HG02798 (cell line): ENCODE measurements around the gene HDAC4.

Experiments
- ATAC-seq: cut with Tn5 transposase; IDR thresholded peaks from one replicate; pipeline ENCODE4 v1.9.1; 2021; ENCODE audit warnings: mild to moderate bottlenecking; ENCODE audit not compliant: unreplicated experiment, poor library complexity

HDAC4 gene

DNA sequence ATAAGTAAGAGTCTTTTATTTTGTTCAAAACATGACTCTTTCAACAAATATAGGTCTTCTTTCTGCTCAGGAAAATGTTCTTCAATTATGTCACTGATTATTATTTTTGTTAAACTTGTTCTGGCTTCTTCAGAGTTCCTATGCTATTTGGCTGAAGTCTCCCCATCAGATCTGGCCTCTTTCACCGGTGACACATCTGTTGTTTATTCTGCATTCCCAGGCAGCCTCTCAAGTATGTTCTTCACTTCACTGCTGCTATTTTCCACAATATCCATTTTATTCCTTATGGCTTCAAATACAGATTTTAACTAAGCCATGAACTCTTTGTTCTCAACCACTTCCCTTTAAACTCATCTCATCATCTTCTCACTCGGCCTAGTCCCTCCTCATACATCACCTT is 45.7 kb downstream of the HDAC4 start:
- ATAC-seq: no peak

DNA sequence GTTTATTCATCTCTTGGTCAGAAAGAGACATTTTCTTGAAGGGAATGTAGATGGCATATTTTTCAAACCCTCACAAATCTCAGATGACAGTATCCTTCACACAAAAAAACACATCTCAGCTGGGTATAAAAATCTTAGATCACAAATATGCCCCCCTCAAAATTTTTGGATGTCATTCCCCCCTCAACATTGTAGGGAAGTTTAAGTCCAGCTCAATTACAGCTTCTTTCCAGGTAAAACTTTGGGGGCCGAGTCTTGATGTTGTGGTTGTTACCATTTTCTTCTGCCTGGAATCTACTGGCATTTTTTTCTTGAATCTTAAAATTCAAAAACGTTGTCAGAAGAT is 46.1 kb downstream of the HDAC4 start:
- no peak for ATAC-seq

DNA sequence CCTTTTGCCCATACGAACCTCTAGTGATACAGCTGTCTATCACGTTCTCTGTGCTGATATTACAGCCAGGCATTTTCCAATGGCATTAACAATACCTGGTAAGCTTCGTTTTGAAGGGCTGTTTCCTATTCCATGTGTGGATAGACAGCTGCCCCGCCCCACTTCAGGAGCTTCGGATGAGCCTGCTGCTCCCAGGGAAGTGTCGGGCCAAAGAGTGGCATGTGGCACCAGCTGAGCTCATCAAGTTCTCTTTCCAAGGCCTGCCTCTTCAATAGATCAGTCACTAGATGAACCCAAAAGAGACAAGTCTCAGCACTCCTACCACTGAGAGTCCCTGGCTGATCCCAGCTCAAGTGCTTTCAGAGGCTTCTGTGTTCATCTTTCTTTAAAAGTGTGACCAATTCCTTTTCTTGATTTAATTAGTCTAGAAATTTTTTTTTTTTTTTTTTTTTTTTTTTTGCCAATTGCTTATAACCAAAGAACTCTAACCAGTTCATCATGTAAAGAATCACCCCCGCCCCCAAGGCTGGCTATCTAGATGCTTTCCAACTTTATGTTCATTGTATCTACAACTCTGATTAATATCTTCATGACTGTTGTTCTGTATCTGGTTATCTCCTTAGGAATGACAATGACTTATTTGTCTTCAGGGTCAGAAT is 46.6 kb downstream of the HDAC4 start:
- ATAC-seq: no peak

DNA sequence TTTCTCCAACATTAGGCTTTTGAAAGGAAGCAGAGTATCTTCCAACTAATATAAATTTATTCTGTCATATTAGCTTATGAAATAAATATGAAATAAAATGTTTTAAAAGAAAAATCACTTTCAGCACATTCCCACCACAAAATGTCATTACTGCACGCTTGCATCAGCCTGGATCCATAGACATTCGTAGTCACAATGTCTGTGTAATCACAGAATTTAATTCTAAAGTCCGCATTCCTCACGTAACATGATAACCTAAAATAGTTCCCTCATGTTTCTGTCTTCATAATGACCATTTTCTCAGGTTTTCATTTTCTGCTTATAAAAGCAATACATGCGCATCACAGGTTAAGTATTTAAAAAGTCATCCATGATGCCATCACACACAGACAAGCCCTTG is 47.1 kb downstream of the HDAC4 start:
- ATAC-seq: no peak

DNA sequence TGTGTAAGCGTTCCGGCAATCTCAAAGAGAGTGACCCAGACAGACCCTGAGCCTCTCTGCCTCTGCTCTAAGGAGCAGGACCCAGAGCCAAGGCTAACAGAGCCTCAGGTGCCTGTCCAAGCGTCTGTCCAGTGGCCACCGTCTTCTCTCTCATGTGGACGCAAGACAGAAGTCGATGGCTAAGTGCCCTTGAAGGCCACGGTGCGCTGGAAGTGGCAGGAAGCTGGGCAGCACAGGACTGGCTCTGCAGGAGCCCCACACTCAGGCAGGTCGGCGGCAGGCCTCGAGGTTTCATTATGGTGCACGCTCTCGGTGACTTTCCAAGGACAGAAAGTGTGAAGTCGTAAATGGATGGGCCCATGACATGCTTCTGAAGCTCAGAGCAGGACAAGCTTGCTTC is 49.1 kb downstream of the HDAC4 start:
- ATAC-seq: no peak

DNA sequence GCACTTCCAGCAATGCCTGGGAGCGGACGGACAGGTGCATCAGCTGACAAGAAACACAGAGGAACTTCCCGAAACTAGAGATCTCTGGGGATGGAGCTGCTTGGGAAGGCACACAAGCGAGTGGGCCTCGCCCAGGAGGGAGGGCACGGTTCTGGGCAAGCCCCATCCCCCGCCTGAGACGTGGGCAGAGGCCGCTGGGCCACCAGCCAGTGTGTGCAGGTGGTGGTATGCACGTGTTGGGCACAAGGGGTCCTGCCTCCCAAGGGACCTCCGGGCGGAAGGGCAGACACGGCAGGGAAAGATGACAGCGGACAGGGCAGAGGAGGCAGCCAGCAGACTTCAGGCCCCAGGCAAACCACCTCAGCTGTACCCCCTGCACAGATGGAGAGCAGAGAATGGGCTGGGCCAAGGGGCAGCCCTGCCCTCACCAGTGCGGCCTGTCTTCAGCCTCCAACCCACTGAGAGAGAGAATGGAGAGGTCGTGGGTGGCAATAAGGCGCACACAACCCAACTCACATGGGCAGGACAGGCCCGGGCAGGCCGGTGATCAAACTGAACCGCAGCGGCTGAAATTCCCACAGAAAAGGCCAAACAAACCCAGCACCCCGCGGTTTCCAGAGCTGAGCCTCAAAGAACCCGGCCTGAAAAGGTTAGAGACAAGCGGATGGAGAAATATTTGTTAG is 51.2 kb downstream of the HDAC4 start:
- ATAC-seq: no peak

DNA sequence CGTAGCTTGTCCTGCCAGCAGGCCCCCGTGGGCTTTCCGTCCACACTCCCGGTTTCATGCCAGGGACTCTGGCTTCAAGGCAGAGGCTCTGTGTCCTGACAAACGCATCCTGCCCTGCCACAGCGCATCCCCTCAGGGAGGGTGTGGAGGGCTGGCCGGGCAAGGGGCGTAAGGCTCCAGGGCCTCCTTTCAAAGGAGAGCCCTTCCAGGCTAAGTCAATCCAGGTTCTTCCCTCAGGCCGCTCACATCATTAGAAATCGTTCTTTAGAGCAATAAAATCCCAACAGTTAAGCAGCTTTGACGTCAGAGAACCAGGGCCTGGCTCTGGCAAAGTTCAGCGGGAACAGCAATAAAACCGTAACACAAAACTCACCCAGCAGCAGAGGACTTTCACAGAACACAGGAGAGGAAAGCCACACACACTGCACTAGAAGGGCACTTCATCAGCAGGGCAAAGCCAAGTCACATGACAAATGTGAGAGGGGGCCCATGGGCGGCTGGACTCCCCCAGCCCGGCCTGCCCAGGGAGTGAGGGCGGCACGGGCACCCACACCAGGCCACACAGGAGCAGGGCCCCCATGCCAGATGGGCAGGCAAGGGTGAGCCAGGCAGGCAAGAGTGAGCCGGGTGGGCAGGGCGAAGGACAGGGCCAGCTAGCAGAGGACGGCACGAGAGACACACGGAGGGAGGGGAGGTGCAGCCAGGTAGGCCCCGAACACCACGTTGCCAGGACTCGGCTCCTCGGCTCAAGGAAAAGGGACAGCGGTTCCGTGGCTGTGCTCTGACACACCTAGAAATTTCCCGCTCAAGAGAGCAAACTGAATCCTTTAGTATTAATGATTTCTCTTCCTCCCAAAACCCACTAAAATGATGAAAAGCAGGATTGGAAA is 52.0 kb downstream of the HDAC4 start:
- ATAC-seq: no peak

DNA sequence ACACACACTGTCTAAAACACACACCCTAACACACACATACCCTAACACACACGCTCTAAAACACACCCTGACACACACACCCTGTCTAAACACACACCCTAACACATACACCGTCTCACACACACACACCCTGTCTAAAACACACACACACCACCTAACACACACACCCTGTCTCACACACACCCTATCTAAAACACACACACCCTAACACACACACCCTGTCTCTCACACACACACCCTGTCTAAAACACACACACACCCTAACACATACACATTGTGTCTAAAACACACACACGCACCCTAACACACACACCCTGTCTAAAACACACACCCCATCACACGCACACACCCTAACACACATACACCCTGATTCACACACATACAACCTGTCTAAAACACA is 54.1 kb downstream of the HDAC4 start:
- no peak for ATAC-seq

DNA sequence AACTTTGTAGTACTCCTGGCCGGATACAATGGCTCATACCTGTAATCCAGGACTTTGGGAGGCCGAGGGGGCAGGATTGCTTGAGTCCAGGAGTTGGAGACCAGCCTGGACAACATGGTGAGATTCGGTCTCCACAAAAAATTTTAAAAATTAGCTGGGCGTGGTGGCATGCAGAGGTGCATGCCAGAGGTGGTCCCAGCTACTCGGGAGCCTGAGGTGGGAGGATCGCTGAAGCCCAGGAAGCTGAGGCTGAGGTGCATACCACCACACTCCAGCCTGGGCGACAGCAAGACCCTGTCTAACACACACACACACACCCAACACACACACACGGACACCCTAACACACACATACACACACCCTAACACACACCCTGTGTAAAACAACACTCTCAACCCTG is 55.6 kb downstream of the HDAC4 start:
- ATAC-seq: no peak

DNA sequence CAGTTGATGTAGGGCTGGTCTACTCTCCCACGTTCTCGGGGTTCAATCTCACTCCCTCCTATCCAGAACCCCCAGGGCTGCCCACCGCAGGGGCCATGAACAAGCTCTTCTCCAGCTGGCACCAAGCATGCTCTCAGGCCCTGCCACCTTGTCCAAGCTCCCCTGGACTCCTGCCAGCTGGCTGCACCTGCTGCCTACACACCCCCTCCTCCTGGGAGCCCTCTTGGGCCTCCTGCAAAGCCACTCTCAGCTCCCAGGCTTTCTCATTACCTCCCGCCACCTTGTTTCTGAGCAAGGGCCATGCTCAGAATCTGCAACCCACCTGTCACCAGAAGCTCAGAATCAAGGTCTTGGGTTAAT is 56.0 kb downstream of the HDAC4 start:
- no peak for ATAC-seq

DNA sequence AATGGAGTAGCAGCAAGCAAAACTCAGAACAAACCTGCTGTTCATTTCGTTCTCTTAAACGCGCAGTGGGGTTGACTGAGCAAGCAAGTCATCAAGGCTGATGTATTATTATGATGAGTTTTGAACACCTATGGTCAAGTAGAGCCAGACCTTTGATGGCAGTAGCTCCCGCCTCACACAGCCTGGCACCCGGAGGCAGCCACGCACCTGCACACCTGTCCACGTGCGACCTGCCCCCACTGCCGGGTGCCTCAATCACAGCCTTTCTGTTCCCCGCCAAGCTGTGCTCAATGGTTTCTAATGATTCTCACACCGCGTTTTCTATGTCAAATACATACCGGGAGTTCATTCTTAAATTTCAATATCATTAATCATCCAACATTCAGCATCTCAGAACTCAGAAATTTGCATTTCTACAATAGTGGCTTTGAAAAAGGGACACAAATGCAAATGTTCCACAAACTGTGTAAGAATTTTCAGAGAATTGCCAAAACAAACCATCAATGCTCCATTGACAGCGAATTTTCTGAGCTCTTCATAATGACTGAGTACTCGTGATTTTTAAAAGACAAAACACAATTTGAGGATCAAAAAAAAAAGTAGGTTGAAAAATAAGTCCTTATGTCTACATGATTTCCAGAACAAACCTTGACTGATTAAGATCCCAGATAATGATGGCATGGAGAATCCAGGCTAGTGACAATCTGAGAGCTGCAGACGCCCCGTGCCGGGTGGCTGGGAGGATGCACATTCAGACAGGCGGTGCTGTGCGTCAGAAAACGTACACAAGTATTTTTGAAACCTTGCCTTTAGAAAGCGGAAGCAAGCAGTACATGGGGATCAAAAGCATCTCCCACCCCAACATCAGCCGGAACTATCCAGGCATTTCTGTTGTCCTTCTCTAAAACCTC is 56.6 kb downstream of the HDAC4 start:
- no peak for ATAC-seq

DNA sequence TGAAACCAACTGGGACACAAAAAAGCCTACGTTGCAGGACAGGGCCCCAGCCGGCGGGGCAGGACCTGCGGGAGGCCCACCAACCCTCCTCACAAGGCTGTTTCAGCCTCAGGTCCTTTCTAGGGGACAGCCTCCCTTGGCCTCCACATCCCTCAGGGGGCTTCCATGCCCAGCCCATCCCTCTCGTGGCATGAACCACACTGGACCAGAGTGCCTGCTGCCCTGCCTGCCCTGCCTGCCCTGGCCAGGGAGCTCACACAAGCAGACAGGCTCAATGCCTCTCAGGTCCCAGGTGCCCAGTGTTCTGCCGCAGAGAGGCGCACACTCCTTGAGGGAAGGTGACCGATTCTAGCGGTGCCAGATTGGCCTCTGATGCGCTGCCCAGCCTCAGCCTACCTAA is 57.4 kb downstream of the HDAC4 start:
- no peak for ATAC-seq

DNA sequence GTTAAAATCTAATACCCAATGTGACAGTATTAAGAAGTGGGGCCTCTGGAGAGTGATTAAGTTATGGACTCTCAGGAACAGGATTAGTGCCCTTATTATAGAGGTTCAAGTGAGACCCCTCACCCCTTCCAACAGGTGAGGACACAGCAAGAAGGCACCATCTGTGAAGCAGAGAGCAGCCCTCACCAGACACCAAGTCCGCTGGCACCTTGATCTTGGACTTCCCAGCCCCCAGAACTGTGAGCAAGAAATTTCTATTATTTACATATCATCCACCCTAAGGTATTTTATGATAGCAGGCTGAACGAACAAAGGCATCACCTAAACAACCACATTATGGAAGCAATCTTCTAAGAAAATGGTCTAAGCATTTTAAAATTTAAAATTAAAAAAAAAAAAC is 59.0 kb downstream of the HDAC4 start:
- ATAC-seq: no peak

DNA sequence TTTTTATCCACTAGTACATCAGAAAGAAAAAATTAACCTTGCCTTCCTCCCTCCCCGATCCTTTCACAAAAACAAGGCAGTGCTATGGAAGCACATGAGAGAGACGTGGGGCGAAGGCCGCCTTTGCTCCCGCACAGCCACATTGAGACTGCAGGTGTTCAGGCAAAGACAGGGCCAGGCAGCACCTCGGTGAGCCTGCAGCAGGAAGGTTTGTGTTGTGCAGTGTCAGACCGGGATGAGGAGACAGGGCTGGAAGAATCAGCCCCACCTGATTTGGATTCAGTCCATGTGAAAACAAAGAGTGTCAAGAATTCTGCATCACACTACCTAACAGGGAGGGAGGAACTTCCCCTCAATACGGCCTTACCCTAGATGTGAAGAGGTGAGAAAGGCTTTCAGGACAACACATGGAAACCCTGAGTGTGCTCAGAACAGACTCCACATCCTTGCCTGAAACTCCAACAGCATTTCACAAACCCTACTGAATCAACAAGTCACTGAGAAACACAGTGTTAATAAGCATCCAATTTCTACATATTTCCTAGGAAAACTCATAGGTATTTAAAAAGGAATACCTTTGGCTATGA is 59.6 kb downstream of the HDAC4 start:
- no peak for ATAC-seq

DNA sequence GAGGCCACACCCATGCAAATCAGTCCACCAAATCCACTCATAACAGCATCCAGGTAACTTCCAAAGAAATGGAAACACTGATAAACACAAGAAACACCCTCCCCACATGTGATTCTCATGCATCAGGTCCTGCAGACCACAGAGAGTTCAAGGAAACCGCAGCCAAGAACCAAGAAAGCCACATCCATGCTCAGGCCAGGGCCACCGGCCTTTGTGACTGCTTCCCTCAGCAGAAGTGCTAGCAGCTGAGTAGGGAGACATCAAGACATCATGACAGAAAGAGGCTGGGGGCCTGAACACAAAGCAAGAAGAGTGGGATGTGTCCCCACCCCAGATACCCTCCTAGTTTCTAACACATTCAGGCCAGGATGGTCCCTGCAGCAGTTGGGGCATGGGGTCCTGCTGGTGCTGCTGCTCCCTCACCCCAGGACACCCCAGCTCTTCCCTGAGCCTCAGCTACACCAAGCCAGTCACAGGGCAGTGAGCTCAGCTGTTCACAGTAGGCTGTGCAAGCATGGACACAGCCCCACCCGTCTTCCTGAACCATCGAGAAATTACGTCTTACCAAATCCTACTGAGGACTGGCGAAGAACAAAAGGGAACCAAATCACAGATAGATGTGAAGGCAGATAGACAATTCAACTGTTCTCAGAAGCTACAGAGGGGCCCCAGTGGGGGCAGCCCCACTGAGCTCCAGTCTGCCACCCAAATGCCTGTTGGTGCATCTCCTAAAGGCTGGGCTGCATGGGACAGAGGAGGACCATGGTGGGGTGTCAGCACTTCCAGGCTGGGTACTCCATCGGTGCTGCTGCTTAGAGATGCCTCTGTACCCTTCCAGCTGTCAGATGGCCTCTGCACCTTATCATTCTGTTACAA is 60.9 kb downstream of the HDAC4 start:
- no peak for ATAC-seq

DNA sequence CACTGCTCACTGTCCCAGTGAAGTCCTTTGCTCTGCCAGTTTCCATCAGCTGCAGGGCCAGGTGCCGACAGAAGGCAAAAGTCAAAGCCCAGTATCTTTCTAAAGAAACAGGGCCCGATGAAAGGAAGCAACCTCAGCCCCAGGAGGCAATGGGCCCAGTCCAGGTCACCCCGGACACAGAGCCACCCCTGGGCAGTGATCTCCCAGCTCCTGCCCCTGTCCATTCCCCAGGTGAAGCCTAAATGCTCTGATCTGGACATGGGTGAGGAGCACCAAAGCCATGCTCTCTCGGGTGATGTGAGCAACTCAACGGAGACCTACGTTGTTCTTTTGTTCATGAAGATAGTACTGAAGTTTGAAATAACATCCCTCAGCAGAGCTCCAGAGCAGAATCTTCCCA is 61.6 kb downstream of the HDAC4 start:
- no peak for ATAC-seq

DNA sequence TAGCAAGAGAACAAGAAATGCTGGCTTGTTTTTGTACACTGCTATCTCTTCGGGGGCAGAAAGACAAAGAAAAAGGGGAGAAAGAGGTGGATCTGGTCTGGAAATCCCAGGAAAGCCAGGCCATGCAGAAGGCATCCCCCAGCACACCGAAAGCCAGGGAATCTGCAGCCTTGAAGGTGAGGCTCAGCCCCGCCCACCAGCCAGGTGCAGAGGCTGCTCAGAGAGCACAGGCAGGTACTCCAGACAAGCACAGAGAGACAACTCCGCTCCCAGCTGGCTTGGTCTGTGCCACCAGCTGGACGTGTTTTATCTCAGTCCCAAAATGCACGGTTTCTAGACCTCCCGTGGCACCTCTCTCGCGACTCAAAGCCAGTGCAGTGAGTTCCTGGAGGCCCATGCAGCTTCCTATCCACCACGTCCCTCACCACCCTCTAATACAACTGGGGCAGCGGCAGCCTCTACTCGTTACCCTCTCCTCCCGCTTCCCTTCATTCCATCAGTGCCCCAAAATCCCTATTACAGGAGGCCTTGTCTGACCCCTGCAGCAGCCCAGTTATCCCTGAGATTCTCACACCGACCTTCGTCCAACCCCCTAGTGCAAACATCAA is 62.8 kb downstream of the HDAC4 start:
- ATAC-seq: no peak

DNA sequence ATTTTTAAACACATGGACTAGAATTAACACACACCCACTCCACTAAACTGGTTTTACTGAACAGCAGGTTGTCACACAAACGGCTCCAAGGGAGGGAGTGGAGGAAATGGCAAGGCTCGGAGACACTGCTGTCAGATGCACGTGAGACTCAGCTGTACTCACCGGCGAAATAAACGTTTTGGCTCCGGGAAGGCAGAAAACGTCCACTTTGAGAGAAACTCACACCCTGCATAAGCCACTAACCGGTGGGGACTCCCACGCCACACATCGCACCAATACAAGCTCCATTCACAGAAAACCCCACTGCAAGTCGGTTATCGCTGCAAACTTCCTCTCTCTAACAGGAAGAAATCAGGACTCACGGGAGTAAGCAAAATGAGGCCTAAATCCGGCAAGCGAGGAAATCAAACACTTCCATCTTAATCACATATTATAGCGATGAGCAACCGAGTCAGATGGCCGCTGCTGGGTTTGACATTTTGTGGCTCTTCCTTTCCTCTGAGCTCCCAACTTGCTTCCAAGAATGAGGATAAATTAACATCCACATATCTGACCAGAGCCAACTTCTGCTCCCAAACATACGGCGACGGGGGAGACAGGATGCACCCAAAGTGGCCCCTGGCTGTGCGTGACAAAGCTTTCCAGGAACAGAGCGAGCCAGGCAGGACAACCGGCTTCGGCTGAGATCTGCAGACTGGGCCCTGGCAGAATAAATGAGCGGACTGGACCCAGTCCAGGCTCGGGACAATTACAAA is 63.5 kb downstream of the HDAC4 start:
- no peak for ATAC-seq
